WTC11 (cell line): Measurements from ENCODE around the gene NAT16. TPM values are rescaled to one million over a fixed set of nuclear protein-coding genes. Genes with fewer than 3 reads are reported as not detected.

Experiments used
- ATAC-seq: fragments of 200-7000 bp; cut with Tn5 transposase; 2 replicates; pipeline ENCODE4 v1.10.0; 2021; ENCODE audit warnings: mild to moderate bottlenecking, moderate library complexity
- CTCF ChIA-PET: fragments of 300-600 bp; sonication (Branson Sonifier 250); formaldehyde crosslinking; loops from one replicate; lab custom pipeline; 2021; ENCODE audit warnings: antibody characterized with exemption; lab: Charles Lee
- POLR2A ChIA-PET: fragments of 350-600 bp; sonication (Branson Sonifier 250); formaldehyde crosslinking; loops from one replicate; lab custom pipeline; 2021; ENCODE audit warnings: antibody characterized with exemption; lab: Charles Lee
- DNase-seq: peaks from one replicate; pipeline ENCODE4 v3.0.0; 2021; ENCODE audit warnings: low spot score
- H3K27ac Mint-ChIP-seq: 2 replicates; pipeline ENCODE4 v1.8.0; 2021; ENCODE audit warnings: mixed read lengths
- H3K27me3 Mint-ChIP-seq: 2 replicates; pipeline ENCODE4 v1.8.0; 2021; ENCODE audit warnings: low read depth, mild to moderate bottlenecking, moderate library complexity, mixed read lengths
- H3K36me3 Mint-ChIP-seq: 2 replicates; pipeline ENCODE4 v1.8.0; 2021; ENCODE audit warnings: mixed read lengths
- H3K4me1 Mint-ChIP-seq: 2 replicates; pipeline ENCODE4 v1.8.0; 2022; ENCODE audit warnings: mixed read lengths
- H3K4me3 Mint-ChIP-seq: 2 replicates; pipeline ENCODE4 v1.8.0; 2021; ENCODE audit warnings: mild to moderate bottlenecking, moderate library complexity, mixed read lengths
- H3K9me3 Mint-ChIP-seq: 2 replicates; pipeline ENCODE4 v1.8.0; 2021; ENCODE audit warnings: mixed read lengths
- CREB1 ChIP-seq: sonication (generic); formaldehyde crosslinking; IDR thresholded peaks from 2 replicates; pipeline ENCODE4 v1.8.0; 2023; ENCODE audit warnings: mild to moderate bottlenecking, missing genetic modification reagents
- ELF4 ChIP-seq: sonication (generic); formaldehyde crosslinking; IDR thresholded peaks from 2 replicates; pipeline ENCODE4 v1.8.1; 2022; ENCODE audit warnings: low read depth, mild to moderate bottlenecking, moderate library complexity, missing genetic modification reagents
- GRHL2 ChIP-seq: fragments of 250-450 bp; sonication (Bioruptor Pico); IDR thresholded peaks from 2 replicates; pipeline ENCODE4 v1.8.0; 2022; ENCODE audit warnings: mild to moderate bottlenecking, moderate library complexity; ENCODE audit not compliant: insufficient replicate concordance, severe bottlenecking
- HMGA2 ChIP-seq: fragments of 250-450 bp; sonication (Bioruptor Pico); IDR thresholded peaks from 2 replicates; pipeline ENCODE4 v1.4.0; 2021; ENCODE audit warnings: mild to moderate bottlenecking, moderate library complexity
- IRF2 ChIP-seq: sonication (generic); formaldehyde crosslinking; IDR thresholded peaks from 2 replicates; pipeline ENCODE4 v1.8.0; 2022; ENCODE audit warnings: low read depth, missing genetic modification reagents, borderline replicate concordance
- NR1H2 ChIP-seq: sonication (generic); formaldehyde crosslinking; IDR thresholded peaks from 2 replicates; pipeline ENCODE4 v1.9.0; 2021; ENCODE audit warnings: mild to moderate bottlenecking, moderate library complexity, missing genetic modification reagents
- TEAD4 ChIP-seq: sonication (generic); formaldehyde crosslinking; IDR thresholded peaks from 2 replicates; pipeline ENCODE4 v1.8.0; 2022; ENCODE audit warnings: mild to moderate bottlenecking, missing genetic modification reagents
- TP53 ChIP-seq: sonication (generic); formaldehyde crosslinking; IDR thresholded peaks from 2 replicates; pipeline ENCODE4 v1.8.1; 2023; ENCODE audit warnings: mild to moderate bottlenecking, missing genetic modification reagents
- ZBTB21 ChIP-seq: sonication (generic); formaldehyde crosslinking; IDR thresholded peaks from 2 replicates; pipeline ENCODE4 v1.8.1; 2023; ENCODE audit warnings: mild to moderate bottlenecking, missing genetic modification reagents, borderline replicate concordance
- ZNF232 ChIP-seq: sonication (generic); formaldehyde crosslinking; IDR thresholded peaks from 2 replicates; pipeline ENCODE4 v1.8.0; 2022; ENCODE audit warnings: mild to moderate bottlenecking, missing genetic modification reagents
- ZNF416 ChIP-seq: fragments of 250-450 bp; sonication (Bioruptor Pico); IDR thresholded peaks from 2 replicates; pipeline ENCODE4 v1.9.0; 2021; ENCODE audit warnings: mild to moderate bottlenecking, inconsistent platforms
- total RNA-seq: library from RNA; stranded (reverse); gene quantifications from 3 replicates; pipeline ENCODE4 v1.2.3, GENCODE V29; 2021
- TF ChIP-seq, protein P1 (sequence below): sonication (generic); formaldehyde crosslinking; IDR thresholded peaks from 2 replicates; pipeline ENCODE4 v1.8.0; 2022; ENCODE audit warnings: missing genetic modification reagents
- TF ChIP-seq, protein P2 (sequence below): sonication (generic); formaldehyde crosslinking; IDR thresholded peaks from 2 replicates; pipeline ENCODE4 v1.8.1; 2022; ENCODE audit warnings: mild to moderate bottlenecking, missing genetic modification reagents, moderate library complexity, borderline replicate concordance
- TF ChIP-seq, protein P3 (sequence below): sonication (generic); formaldehyde crosslinking; IDR thresholded peaks from 2 replicates; pipeline ENCODE4 v1.8.0; 2023; ENCODE audit warnings: mild to moderate bottlenecking, missing genetic modification reagents
- TF ChIP-seq, protein P4 (sequence below): sonication (generic); formaldehyde crosslinking; IDR thresholded peaks from 2 replicates; pipeline ENCODE4 v1.8.0; 2022; ENCODE audit warnings: mild to moderate bottlenecking, missing genetic modification reagents
- TF ChIP-seq, protein P5 (sequence below): sonication (generic); formaldehyde crosslinking; IDR thresholded peaks from 2 replicates; pipeline ENCODE4 v1.8.1; 2023; ENCODE audit warnings: mild to moderate bottlenecking, moderate library complexity, missing genetic modification reagents

The NAT16 gene
- total RNA-seq, 1 experiment from 2014 or later: 0.39 TPM

DNA sequence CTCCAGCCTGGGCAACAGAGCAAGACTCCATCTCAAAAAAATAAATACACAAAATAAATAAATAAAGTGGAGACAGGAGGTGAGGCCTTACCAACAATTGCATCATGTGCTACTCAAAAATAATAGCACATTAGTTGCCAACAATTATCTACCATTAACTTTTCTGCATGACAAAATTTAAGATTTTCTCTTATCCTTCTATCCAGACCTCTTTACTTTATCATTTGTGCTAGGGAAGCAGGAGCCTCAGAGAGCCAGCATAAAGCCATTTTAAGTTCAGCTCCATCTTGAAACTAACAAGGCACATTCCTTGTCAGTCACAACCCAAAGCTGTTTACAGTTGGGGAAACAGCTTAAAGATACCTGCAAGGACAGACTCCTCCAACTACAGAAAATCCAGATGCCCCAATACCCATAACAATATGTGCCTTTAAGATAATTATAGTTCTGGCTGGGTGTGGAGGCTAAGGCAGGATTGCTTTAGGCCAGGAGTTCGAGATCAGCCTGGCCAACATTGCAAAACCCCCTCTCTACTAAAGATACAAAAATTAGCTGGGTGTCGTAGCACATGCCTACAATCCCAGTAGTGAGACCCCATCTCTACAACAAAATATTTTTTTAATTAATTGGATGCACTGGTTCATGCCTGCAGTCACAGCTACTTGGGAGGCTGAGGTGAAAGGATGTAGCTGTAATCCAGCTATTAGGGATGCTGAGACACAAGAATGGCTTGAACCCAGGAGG, 28.0 kb downstream of the NAT16 start:
- peaks cover 18% of the 10 kb centered on the region for H3K27me3 Mint-ChIP-seq
- H3K4me1 Mint-ChIP-seq: peaks cover 22% of the 10 kb centered on the region
- no peak overlapping the region for H3K4me3 Mint-ChIP-seq
- DNase-seq: no peak
- TF ChIP-seq ZNF416 (CRISPR knock-in tag): no peak
- TF ChIP-seq HMGA2: no peak
- TF ChIP-seq ZNF232 (CRISPR knock-in tag): no peak
- TF ChIP-seq, protein P1, sequence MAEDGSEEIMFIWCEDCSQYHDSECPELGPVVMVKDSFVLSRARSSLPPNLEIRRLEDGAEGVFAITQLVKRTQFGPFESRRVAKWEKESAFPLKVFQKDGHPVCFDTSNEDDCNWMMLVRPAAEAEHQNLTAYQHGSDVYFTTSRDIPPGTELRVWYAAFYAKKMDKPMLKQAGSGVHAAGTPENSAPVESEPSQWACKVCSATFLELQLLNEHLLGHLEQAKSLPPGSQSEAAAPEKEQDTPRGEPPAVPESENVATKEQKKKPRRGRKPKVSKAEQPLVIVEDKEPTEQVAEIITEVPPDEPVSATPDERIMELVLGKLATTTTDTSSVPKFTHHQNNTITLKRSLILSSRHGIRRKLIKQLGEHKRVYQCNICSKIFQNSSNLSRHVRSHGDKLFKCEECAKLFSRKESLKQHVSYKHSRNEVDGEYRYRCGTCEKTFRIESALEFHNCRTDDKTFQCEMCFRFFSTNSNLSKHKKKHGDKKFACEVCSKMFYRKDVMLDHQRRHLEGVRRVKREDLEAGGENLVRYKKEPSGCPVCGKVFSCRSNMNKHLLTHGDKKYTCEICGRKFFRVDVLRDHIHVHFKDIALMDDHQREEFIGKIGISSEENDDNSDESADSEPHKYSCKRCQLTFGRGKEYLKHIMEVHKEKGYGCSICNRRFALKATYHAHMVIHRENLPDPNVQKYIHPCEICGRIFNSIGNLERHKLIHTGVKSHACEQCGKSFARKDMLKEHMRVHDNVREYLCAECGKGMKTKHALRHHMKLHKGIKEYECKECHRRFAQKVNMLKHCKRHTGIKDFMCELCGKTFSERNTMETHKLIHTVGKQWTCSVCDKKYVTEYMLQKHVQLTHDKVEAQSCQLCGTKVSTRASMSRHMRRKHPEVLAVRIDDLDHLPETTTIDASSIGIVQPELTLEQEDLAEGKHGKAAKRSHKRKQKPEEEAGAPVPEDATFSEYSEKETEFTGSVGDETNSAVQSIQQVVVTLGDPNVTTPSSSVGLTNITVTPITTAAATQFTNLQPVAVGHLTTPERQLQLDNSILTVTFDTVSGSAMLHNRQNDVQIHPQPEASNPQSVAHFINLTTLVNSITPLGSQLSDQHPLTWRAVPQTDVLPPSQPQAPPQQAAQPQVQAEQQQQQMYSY: no peak
- TF ChIP-seq, protein P2, sequence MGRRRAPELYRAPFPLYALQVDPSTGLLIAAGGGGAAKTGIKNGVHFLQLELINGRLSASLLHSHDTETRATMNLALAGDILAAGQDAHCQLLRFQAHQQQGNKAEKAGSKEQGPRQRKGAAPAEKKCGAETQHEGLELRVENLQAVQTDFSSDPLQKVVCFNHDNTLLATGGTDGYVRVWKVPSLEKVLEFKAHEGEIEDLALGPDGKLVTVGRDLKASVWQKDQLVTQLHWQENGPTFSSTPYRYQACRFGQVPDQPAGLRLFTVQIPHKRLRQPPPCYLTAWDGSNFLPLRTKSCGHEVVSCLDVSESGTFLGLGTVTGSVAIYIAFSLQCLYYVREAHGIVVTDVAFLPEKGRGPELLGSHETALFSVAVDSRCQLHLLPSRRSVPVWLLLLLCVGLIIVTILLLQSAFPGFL (CRISPR knock-in tag): no peak
- TF ChIP-seq ELF4 (CRISPR knock-in tag): no peak
- TF ChIP-seq CREB1 (CRISPR knock-in tag): no peak
- TF ChIP-seq, protein P3, sequence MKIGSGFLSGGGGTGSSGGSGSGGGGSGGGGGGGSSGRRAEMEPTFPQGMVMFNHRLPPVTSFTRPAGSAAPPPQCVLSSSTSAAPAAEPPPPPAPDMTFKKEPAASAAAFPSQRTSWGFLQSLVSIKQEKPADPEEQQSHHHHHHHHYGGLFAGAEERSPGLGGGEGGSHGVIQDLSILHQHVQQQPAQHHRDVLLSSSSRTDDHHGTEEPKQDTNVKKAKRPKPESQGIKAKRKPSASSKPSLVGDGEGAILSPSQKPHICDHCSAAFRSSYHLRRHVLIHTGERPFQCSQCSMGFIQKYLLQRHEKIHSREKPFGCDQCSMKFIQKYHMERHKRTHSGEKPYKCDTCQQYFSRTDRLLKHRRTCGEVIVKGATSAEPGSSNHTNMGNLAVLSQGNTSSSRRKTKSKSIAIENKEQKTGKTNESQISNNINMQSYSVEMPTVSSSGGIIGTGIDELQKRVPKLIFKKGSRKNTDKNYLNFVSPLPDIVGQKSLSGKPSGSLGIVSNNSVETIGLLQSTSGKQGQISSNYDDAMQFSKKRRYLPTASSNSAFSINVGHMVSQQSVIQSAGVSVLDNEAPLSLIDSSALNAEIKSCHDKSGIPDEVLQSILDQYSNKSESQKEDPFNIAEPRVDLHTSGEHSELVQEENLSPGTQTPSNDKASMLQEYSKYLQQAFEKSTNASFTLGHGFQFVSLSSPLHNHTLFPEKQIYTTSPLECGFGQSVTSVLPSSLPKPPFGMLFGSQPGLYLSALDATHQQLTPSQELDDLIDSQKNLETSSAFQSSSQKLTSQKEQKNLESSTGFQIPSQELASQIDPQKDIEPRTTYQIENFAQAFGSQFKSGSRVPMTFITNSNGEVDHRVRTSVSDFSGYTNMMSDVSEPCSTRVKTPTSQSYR (CRISPR knock-in tag): no peak
- no peak for TF ChIP-seq GRHL2 (CRISPR knock-in tag)
- no peak for TF ChIP-seq TEAD4 (CRISPR knock-in tag)
- no peak for TF ChIP-seq NR1H2 (CRISPR knock-in tag)
- TF ChIP-seq ZBTB21 (CRISPR knock-in tag): no peak
- TF ChIP-seq, protein P4, sequence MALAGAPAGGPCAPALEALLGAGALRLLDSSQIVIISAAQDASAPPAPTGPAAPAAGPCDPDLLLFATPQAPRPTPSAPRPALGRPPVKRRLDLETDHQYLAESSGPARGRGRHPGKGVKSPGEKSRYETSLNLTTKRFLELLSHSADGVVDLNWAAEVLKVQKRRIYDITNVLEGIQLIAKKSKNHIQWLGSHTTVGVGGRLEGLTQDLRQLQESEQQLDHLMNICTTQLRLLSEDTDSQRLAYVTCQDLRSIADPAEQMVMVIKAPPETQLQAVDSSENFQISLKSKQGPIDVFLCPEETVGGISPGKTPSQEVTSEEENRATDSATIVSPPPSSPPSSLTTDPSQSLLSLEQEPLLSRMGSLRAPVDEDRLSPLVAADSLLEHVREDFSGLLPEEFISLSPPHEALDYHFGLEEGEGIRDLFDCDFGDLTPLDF (CRISPR knock-in tag): no peak
- no peak for TF ChIP-seq IRF2 (CRISPR knock-in tag)
- no peak for TF ChIP-seq TP53 (CRISPR knock-in tag)
- TF ChIP-seq, protein P5, sequence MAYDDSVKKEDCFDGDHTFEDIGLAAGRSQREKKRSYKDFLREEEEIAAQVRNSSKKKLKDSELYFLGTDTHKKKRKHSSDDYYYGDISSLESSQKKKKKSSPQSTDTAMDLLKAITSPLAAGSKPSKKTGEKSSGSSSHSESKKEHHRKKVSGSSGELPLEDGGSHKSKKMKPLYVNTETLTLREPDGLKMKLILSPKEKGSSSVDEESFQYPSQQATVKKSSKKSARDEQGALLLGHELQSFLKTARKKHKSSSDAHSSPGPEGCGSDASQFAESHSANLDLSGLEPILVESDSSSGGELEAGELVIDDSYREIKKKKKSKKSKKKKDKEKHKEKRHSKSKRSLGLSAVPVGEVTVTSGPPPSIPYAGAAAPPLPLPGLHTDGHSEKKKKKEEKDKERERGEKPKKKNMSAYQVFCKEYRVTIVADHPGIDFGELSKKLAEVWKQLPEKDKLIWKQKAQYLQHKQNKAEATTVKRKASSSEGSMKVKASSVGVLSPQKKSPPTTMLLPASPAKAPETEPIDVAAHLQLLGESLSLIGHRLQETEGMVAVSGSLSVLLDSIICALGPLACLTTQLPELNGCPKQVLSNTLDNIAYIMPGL (CRISPR knock-in tag): no peak
- ChIA-PET CTCF (interaction anchor here (0.6 to 3.1 kb wide), 7 partner anchors 8 to 72 kb away, joined by 3 to 27 read pairs (median 5); no protein-coding TSS in a partner anchor), POLR2A (interaction anchor here (0.5 to 0.9 kb wide), 2 partner anchors 14 to 1140 kb away, joined by 4 to 7 read pairs; partner anchors contain the start of gene VGF)
- H3K9me3 Mint-ChIP-seq: 0 out of 2 replicates have a peak, but pooled peaks cover 3% of the 10 kb centered on the region
- no peaks in the 10 kb centered on the region for H3K36me3 Mint-ChIP-seq
- ATAC-seq: no peak
- H3K27ac Mint-ChIP-seq: no peak overlapping the region
